HT1080 (cell line): ENCODE results near the gene UBAP2L. TPM values are rescaled to one million over a fixed set of nuclear protein-coding genes. Genes with fewer than 3 reads are reported as not detected.
"Not testable (repeated sequence)": the region's sequence is repeated elsewhere in the genome, so short reads cannot be mapped to it uniquely, and the experiment has no call there.

Source experiments
- DNase-seq: peaks from one replicate; pipeline ENCODE4 v3.0.0-alpha.2; 2015; ENCODE audit warnings: low read depth
- total RNA-seq: library from RNA; depleted of rRNA; stranded (reverse); fragments of >200 nt; shearing (Covaris generic); gene quantifications from 2 replicates; pipeline ENCODE4 v1.2.3, GENCODE V29; 2014

UBAP2L gene
- total RNA-seq, 1 experiment from 2014 or later = 140 TPM

- no peak for DNase-seq
Measured at GRCh38 chr1:154241703-154242351, 21.1 kb downstream of the UBAP2L start.

- no peak for DNase-seq
Measured at GRCh38 chr1:154253671-154254070, 32.9 kb downstream of the UBAP2L start.

GRCh38 chr1:154256686-154257085, 35.9 kb downstream of the UBAP2L start:
- DNase-seq = no peak

GRCh38 chr1:154258784-154259183, 38.0 kb downstream of the UBAP2L start:
- no peak for DNase-seq

GRCh38 chr1:154260127-154260526, 39.4 kb downstream of the UBAP2L start:
- DNase-seq = no peak

- DNase-seq = no peak
Measured at GRCh38 chr1:154263465-154264332, 42.9 kb downstream of the UBAP2L start.

GRCh38 chr1:154264454-154264853, 43.7 kb downstream of the UBAP2L start:
- no peak for DNase-seq

- DNase-seq = no peak
Measured at GRCh38 chr1:154265586-154265985, 44.8 kb downstream of the UBAP2L start.

DNA sequence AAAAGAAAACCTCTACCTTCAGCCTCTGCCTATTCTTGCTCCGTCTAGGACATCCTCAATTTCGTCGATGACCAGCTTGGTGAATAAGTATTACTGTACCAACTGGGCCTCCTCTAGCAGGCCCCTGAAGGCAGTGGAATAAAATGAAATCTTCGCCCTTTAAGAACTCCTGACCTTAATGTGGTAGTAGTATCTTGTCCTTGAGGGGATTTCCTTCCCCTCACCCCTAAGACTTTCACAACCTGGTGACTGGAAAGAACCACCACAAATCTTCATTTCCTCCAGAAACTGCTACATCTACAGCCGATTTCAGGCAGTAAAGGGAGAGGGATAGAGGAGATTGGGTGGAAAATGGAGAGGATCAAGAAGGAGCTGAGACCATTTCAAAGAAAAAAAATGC, 50.1 kb downstream of the UBAP2L start:
- DNase-seq = no peak

- DNase-seq = peak; percentile 99
Measured at GRCh38 chr1:154272217-154272998, 51.7 kb downstream of the UBAP2L start, which contains the start of gene HAX1. Gene HAX1, plus strand, starts transcription at chr1:154272629. Its CDS starts 95 bp downstream, at chr1:154272724.

DNA sequence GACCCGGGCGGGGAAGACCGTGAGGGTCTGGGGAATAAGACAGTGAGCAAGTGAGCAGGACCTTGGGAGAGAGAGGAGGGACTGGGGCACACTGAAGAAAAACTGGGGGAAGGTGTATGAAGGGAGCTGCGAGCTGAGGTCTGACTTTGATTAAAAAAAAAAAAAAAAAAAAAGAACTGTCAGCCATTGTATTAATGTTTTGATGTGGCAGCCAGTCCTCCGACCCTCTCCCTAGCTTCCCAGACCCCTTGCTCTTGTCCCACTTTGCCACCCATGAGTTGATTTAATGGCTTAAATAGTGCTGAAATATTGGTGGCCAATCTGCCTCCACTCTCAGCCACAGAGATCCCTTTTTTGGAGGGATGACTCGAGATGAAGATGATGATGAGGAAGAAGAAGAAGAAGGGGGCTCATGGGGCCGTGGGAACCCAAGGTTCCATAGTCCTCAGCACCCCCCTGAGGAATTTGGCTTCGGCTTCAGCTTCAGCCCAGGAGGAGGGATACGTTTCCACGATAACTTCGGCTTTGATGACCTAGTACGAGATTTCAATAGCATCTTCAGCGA, 52.3 kb downstream of the UBAP2L start:
- DNase-seq = no peak

- DNase-seq = peak; percentile 20
Measured at GRCh38 chr1:154276797-154277196, 56.0 kb downstream of the UBAP2L start.

DNA sequence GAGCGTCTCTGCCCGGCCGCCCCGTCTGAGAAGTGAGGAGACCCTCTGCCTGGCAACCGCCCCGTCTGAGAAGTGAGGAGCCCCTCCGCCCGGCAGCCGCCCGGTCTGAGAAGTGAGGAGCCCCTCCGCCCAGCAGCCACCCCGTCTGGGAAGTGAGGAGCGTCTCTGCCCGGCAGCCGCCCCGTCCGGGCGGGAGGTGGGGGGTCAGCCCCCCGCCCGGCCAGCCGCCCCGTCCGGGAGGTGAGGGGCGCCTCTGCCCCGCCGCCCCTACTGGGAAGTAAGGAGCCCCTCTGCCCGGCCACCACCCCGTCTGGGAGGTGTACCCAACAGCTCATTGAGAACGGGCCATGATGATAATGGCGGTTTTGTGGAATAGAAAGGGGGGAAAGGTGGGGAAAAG, 66.8 kb downstream of the UBAP2L start:
- DNase-seq = not testable (repeated sequence)

DNA sequence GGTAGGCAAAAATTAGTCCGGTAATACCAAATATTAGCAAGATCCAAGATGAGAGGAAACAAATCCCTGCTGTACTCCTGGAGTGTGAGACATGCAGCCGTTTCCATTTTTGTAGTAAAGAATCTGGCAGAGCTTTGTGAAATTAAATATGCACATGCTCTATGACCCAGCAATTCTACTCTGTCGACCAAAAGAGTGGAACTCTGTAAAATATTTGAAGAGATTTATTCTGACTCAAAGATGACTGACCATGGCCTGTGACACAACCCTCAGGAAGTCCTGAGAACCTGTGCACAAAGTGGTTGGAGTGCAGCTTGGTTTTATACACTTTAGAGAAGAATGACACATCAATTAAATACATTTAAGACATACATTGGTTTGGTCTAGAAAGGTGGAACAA, 67.9 kb downstream of the UBAP2L start:
- DNase-seq = peak; percentile 25

DNA sequence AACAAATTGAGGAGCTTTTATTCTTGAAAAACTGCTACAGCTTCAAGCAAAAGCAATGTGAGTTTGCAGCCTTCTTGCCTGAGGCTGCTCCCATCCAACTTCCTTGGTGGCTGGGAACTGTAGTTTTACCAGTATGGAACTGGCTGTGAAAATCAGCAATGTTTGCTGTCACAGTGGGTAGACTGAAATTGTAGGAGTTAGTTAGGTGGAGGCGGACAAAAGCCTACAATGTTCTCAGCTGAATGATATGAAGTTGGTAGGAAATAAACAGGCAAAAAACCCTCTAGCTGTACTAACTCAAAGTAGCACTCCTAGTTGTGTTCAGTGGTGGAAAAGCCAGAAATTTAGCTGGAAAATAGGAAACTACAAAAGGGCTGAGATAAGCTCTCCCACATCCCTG, 70.2 kb downstream of the UBAP2L start:
- DNase-seq = no peak

DNA sequence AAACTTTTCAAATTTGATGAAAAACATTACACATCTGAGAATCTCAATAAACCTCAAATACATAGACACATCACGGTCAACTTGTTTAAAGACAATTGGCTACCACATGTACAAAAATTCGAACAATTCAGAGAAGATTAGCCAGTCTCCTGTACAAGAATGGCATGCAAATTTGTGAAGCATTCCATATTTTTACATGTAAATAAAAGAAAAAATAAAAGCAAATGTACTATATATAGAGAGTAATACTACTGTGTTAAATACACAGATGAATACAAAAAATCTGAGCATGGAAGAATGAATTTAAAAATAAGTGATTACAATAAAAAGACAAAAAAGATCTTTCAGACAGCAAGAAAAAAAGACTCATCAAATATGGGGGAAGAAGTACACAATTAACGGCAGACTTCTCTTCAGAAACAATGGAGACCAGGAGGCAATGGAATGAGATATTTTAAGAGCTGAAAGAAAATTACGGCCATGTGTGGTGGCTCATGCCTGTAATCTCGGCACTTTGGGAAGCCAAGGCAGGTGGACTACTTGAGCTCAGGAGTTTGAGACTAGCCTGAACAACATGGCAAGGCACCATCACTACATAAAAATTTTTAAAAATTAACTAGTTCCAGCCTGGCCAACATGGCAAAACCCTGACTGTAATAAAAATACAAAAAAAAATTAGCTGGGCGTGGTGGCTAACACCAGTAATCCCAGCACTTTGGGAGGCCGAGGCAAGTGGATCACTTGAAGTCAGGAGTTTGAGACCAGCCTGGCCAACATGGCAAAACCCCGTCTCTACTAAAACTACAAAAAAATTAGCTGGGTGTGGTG, 74.9 kb downstream of the UBAP2L start:
- DNase-seq = peak; percentile 11

DNA sequence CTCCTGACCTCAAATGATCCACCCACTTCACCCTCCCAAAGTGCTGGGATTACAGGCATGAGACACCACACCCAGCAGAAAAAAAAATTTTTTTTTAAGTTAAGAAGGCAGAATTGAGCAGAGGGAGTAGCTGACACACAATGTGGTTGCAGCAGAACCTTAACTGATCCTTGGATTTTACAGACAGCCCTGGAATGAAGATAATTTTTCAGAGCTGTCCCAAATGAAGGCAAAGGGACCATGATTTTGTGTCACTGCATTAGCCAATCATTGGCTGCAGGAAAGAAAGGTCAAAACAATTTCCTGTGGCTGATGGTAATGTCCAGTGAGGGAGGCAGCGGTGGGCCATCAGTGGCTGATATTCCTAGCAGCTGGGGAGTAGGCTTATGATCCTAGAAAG, 80.8 kb downstream of the UBAP2L start:
- no peak for DNase-seq

DNA sequence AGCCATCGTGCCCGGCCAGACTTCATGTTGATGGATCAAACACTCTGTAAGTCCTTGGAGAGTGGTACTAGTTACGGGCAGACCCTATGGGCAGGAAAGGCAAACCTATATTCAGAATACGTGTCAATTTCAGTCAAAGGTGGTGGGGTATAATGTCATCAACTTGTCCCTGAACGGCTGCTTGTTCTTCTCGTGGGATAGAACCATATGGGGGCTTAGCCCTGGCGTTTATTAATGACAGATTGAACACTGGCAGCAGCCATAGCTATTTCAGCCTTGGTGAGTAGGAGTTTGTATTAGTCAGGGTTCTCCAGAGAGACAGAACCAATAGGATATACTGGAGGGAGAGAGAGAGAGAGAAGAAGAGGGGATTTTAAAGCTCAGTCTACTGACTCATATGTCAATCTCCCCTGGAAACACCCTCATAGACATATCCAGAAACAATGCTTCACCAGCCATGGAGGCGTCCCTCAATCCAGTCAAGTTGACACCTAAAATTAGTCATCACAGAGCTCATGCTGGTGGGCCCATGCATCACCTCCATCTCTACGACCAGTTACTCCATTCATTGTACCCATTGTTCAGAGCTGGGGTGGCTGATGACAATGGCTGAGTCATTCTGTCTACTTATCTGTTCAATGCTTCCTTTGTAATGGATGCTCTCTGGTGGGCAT, 84.0 kb downstream of the UBAP2L start:
- peak; percentile 98 for DNase-seq

DNA sequence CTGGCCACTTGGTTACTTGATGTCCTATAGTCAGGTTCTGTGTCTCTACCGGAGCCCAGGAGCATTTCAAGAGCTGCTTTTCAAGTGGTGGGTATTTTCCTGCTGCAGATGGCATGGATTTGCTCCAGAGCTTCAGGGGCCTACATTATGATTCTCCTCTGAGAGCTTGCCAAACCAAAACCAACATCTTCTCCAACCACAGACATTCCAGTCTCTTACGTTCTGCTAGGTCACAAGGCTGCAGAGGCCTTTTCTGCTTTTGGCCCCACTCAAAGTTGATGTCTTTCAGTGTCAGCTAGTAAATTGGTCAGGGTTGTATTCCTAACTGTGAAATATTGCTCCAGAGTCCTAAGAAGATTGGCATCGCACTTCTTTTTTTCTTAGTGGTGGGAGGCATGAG, 85.4 kb downstream of the UBAP2L start:
- peak; percentile 77 for DNase-seq

DNA sequence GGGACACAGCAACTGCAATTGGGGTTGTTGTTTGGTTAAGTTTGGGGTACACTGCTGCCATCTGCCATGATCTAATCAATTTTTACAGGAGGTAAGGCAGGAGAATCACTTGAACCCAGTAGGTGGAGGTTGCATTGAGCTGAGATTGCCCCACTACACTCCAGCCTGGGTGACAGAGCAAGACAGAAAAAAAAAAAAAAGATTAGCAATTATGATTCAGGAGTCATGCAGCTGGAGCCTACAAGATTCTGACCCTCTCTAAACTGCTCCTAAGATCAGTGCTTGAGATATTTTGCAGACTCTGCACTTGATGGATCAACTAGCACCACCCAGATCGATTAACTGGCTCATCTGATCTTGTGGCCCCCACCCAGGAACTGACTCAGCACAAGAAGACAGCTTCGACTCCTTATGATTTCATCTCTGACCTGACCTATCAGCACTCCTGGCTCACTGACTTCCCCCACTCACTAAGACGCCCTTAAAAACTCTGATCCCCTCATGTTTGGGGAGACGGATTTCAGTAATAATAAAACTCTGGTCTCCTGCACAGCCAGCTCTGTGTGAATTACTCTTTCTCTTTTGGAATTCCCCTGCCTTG, 87.0 kb downstream of the UBAP2L start:
- DNase-seq = peak; percentile 23
